IMR-90 (cell line): ENCODE results near the gene CCN6. TPM values are rescaled to one million over a fixed set of nuclear protein-coding genes. Genes with fewer than 3 reads are reported as not detected.
"Not testable (repeated sequence)": the region's sequence is repeated elsewhere in the genome, so short reads cannot be mapped to it uniquely, and the experiment has no call there.

Experiments used
- ATAC-seq: fragments of 200-7000 bp; cut with Tn5 transposase; 2 replicates; pipeline ENCODE4 v1.9.1; 2020; ENCODE audit warnings: low read depth, mild to moderate bottlenecking, moderate library complexity
- BruUV-seq: library from RNA; stranded (reverse); fragments of 400-500 nt; replicated peaks from 2 replicates; lab custom pipeline; 2021; lab: Mats Ljungman, UMichigan
- CTCF ChIA-PET: fragments of 300-600 bp; formaldehyde crosslinking; extraction: SDS; loops from one replicate; lab custom pipeline; 2021; ENCODE audit warnings: antibody characterized with exemption; lab: Yijun Ruan, JAX
- POLR2A ChIA-PET: fragments of 300-600 bp; sonication (Branson Sonifier 250); formaldehyde crosslinking; loops from one replicate; lab custom pipeline; 2022; ENCODE audit warnings: antibody characterized with exemption; ENCODE audit not compliant: unreplicated experiment; lab: Charles Lee
- DNase-seq: peaks from one replicate; pipeline ENCODE4 v3.0.0; 2013
- H2AFZ ChIP-seq: replicated peaks from 2 replicates; pipeline ENCODE3; 2013; ENCODE audit warnings: low read length, mild to moderate bottlenecking; ENCODE audit not compliant: poor library complexity
- H2AK5ac ChIP-seq: 2 replicates; pipeline ENCODE4 v1.6.1; 2013; ENCODE audit warnings: low read depth, low read length, inconsistent platforms
- H2AK9ac ChIP-seq: replicated peaks from 2 replicates; pipeline ENCODE3; 2013; ENCODE audit warnings: mild to moderate bottlenecking, low read depth, low read length, moderate library complexity; ENCODE audit not compliant: poor library complexity
- H2BK120ac ChIP-seq: 2 replicates; pipeline ENCODE4 v1.6.1; 2013; ENCODE audit warnings: low read depth, low read length, inconsistent platforms
- H2BK15ac ChIP-seq: 3 replicates; pipeline ENCODE4 v1.6.1; 2013; ENCODE audit warnings: low read depth, low read length, inconsistent platforms
- H2BK20ac ChIP-seq: 2 replicates; pipeline ENCODE4 v1.6.1; 2013; ENCODE audit warnings: low read depth, mild to moderate bottlenecking, inconsistent platforms, low read length, moderate library complexity
- H2BK5ac ChIP-seq: 2 replicates; pipeline ENCODE4 v1.6.1; 2013; ENCODE audit warnings: mild to moderate bottlenecking, low read depth, low read length, inconsistent platforms; ENCODE audit not compliant: poor library complexity, severe bottlenecking
- H3K14ac ChIP-seq: replicated peaks from 2 replicates; pipeline ENCODE4 v1.6.1; 2013; ENCODE audit warnings: low read depth, low read length, inconsistent platforms
- H3K18ac ChIP-seq: 2 replicates; pipeline ENCODE4 v1.6.1; 2013; ENCODE audit warnings: low read depth, low read length, control low read depth
- H3K23ac ChIP-seq: 2 replicates; pipeline ENCODE4 v1.6.1; 2013; ENCODE audit warnings: low read depth, low read length, inconsistent platforms
- H3K27ac ChIP-seq: 2 replicates; pipeline ENCODE4 v1.5.1; 2013; ENCODE audit warnings: mild to moderate bottlenecking, control low read depth, low read length; ENCODE audit not compliant: insufficient read depth
- H3K27me3 ChIP-seq: 2 replicates; pipeline ENCODE4 v1.6.1; 2013; ENCODE audit warnings: low read length; ENCODE audit not compliant: control insufficient read depth, insufficient read depth
- H3K36me3 ChIP-seq: 2 replicates; pipeline ENCODE4 v1.6.1; 2013; ENCODE audit warnings: low read length, mixed read lengths; ENCODE audit not compliant: control insufficient read depth, insufficient read depth
- H3K4ac ChIP-seq: 2 replicates; pipeline ENCODE4 v1.6.1; 2013; ENCODE audit warnings: low read depth, low read length, inconsistent platforms
- H3K4me1 ChIP-seq: 2 replicates; pipeline ENCODE4 v1.6.1; 2013; ENCODE audit warnings: low read length, mixed read lengths; ENCODE audit not compliant: control insufficient read depth, insufficient read depth
- H3K4me2 ChIP-seq: 2 replicates; pipeline ENCODE4 v1.6.1; 2013; ENCODE audit warnings: low read depth, mild to moderate bottlenecking, control low read depth, low read length, moderate library complexity
- H3K4me3 ChIP-seq: 2 replicates; pipeline ENCODE4 v1.5.1; 2013; ENCODE audit warnings: low read depth, mild to moderate bottlenecking, control low read depth, low read length, moderate library complexity; ENCODE audit not compliant: insufficient read depth
- H3K56ac ChIP-seq: 2 replicates; pipeline ENCODE4 v1.6.1; 2013; ENCODE audit warnings: low read length, inconsistent platforms; ENCODE audit not compliant: insufficient read depth; ENCODE audit errors: extremely low read depth
- H3K79me1 ChIP-seq, 2 experiments: 2 replicates each; pipeline ENCODE4 v1.6.1; 2013; ENCODE audit warnings: low read length in 2 of 2, inconsistent platforms in 1 of 2, low read depth in 1 of 2
- H3K9ac ChIP-seq: 2 replicates; pipeline ENCODE4 v1.6.1; 2013; ENCODE audit warnings: low read depth, low read length, control low read depth
- H3K9me1 ChIP-seq: 2 replicates; pipeline ENCODE4 v1.6.1; 2013; ENCODE audit warnings: low read length, inconsistent platforms; ENCODE audit not compliant: insufficient read depth
- H3K9me3 ChIP-seq: 2 replicates; pipeline ENCODE4 v1.6.1; 2013; ENCODE audit warnings: low read length; ENCODE audit not compliant: control insufficient read depth, insufficient read depth
- H4K20me1 ChIP-seq: 2 replicates; pipeline ENCODE4 v1.6.1; 2013; ENCODE audit warnings: low read length, inconsistent platforms; ENCODE audit not compliant: insufficient read depth
- H4K5ac ChIP-seq: 2 replicates; pipeline ENCODE4 v1.6.1; 2013; ENCODE audit warnings: mild to moderate bottlenecking, low read depth, low read length, control low read depth
- H4K8ac ChIP-seq, 2 experiments: 2 replicates each; pipeline ENCODE4 v1.6.1; 2013; ENCODE audit warnings: low read depth in 2 of 2, low read length in 2 of 2, control low read depth in 1 of 2, inconsistent platforms in 1 of 2
- H4K91ac ChIP-seq: 2 replicates; pipeline ENCODE4 v1.6.1; 2013; ENCODE audit warnings: low read depth, low read length, inconsistent platforms; ENCODE audit not compliant: insufficient read depth
- WGBS, 2 experiments: methylation state at CpG; one replicate each; pipeline versions ENCODE4 v1.1.5 to v1.1.7; 2013; ENCODE audit warnings: missing lambda C conversion rate in 2 of 2; ENCODE audit not compliant: insufficient read length in 1 of 2; ENCODE audit errors: extremely low coverage in 2 of 2; 5-methylcytosine and 5-hydroxymethylcytosine counted together
- dilution Hi-C: fragments of 300-500 bp; cut with HindIII; formaldehyde crosslinking; loops from one replicate; pipeline ENCODE4 v1.14.3; 2018; ENCODE audit warnings: low sequenced_read_pairs; ENCODE audit not compliant: unreplicated experiment
- in situ Hi-C: fragments of 300-500 bp; cut with MboI; formaldehyde crosslinking; loops from 3 replicates; pipeline ENCODE4 v1.14.3; 2019; ENCODE audit warnings: low sequenced_read_pairs, inconsistent platforms, mixed read lengths
- intact Hi-C: fragments of 100-400 bp; cut with micrococcal nuclease; formaldehyde crosslinking; loops from 2 replicates; pipeline ENCODE4 v1.10.0; 2022
- polyA plus RNA-seq, 3 experiments: library from polyadenylated mRNA; depleted of rRNA; stranded (reverse); fragments of >200 nt; gene quantifications; 2 replicates each; pipeline ENCODE4 v1.2.3, GENCODE V29; 2012; ENCODE audit warnings: low replicate concordance in 1 of 3
- total RNA-seq: library from RNA; depleted of rRNA; stranded (reverse); fragments of >200 nt; gene quantifications from 2 replicates; pipeline ENCODE4 v1.2.3, GENCODE V29; 2012

Gene CCN6
- total and polyA plus RNA-seq, 2 of the 4 experiments (the other 2 are of a cell fraction), result not detected

- H3K4ac ChIP-seq, H4K20me1 ChIP-seq, H4K5ac ChIP-seq, H4K91ac ChIP-seq, POLR2A ChIA-PET, H3K9me1 ChIP-seq, H3K4me1 ChIP-seq, H4K8ac ChIP-seq, H3K23ac ChIP-seq, H3K36me3 ChIP-seq, H2BK20ac ChIP-seq, H3K79me1 ChIP-seq, CTCF ChIA-PET, H2BK15ac ChIP-seq, H2BK5ac ChIP-seq, ATAC-seq, H2AFZ ChIP-seq, H3K9me3 ChIP-seq, H3K18ac ChIP-seq, H2AK5ac ChIP-seq, H3K56ac ChIP-seq, H2BK120ac ChIP-seq, DNase-seq, BruUV-seq, H3K4me2 ChIP-seq, H3K4me3 ChIP-seq, H3K14ac ChIP-seq, H3K9ac ChIP-seq, H2AK9ac ChIP-seq, intact Hi-C loops, dilution Hi-C loops, H3K27ac ChIP-seq, H3K27me3 ChIP-seq: not testable (repeated sequence)
- no CpG with 5 or more reads among the region's 25 CpGs for WGBS, 2 experiments
- in situ Hi-C loops, result loop anchor here (25.0 kb wide), 2 partner anchors 685 to 1010 kb away; no protein-coding TSS in a partner anchor
Measured at GRCh38 chr6:112047523-112047922, 6.4 kb upstream of the CCN6 start.
